Activated CD8-positive, alpha-beta memory T cell treated with anti-CD3 and anti-CD28 coated beads, Interleukin-2, amount 10 ng/mL, durations not matched to agents 7 days and 5 days (primary cell): ENCODE data around the gene DIP2C. TPM values are rescaled to one million over a fixed set of nuclear protein-coding genes. Genes with fewer than 3 reads are reported as not detected.
A peak's percentile ranks its signal among the peaks of the same experiment; 100 is the strongest.

Experiments
- ATAC-seq: fragments of 150-1000 bp; cut with Tn5 transposase; one replicate; pipeline ENCODE4 v1.10.0; 2021; ENCODE audit warnings: moderate library complexity
- CTCF ChIA-PET: fragments of 350-600 bp; sonication (Branson Sonifier 250); formaldehyde crosslinking; loops from one replicate; lab custom pipeline; 2021; ENCODE audit warnings: antibody characterized with exemption; lab: Charles Lee
- DNase-seq: peaks from one replicate; pipeline ENCODE4 v3.0.0-alpha.2; 2020
- H3K27ac Mint-ChIP-seq: one replicate; pipeline ENCODE4 v1.8.0; 2021; ENCODE audit warnings: mild to moderate bottlenecking, mixed read lengths
- H3K27me3 Mint-ChIP-seq: one replicate; pipeline ENCODE4 v1.8.0; 2021; ENCODE audit warnings: mixed read lengths
- H3K36me3 Mint-ChIP-seq: one replicate; pipeline ENCODE4 v1.8.0; 2021; ENCODE audit warnings: mild to moderate bottlenecking, mixed read lengths
- H3K4me1 Mint-ChIP-seq: one replicate; pipeline ENCODE4 v1.8.0; 2021; ENCODE audit warnings: mixed read lengths
- H3K4me3 Mint-ChIP-seq: one replicate; pipeline ENCODE4 v1.8.0; 2021; ENCODE audit warnings: mild to moderate bottlenecking, moderate library complexity, mixed read lengths
- H3K9me3 Mint-ChIP-seq: one replicate; pipeline ENCODE4 v1.8.0; 2022; ENCODE audit warnings: low read depth, mixed read lengths
- total RNA-seq, 2 experiments: library from RNA; stranded (reverse); gene quantifications; one replicate each; pipeline ENCODE4 v1.2.3, GENCODE V29; 2021

DIP2C gene, protein sequence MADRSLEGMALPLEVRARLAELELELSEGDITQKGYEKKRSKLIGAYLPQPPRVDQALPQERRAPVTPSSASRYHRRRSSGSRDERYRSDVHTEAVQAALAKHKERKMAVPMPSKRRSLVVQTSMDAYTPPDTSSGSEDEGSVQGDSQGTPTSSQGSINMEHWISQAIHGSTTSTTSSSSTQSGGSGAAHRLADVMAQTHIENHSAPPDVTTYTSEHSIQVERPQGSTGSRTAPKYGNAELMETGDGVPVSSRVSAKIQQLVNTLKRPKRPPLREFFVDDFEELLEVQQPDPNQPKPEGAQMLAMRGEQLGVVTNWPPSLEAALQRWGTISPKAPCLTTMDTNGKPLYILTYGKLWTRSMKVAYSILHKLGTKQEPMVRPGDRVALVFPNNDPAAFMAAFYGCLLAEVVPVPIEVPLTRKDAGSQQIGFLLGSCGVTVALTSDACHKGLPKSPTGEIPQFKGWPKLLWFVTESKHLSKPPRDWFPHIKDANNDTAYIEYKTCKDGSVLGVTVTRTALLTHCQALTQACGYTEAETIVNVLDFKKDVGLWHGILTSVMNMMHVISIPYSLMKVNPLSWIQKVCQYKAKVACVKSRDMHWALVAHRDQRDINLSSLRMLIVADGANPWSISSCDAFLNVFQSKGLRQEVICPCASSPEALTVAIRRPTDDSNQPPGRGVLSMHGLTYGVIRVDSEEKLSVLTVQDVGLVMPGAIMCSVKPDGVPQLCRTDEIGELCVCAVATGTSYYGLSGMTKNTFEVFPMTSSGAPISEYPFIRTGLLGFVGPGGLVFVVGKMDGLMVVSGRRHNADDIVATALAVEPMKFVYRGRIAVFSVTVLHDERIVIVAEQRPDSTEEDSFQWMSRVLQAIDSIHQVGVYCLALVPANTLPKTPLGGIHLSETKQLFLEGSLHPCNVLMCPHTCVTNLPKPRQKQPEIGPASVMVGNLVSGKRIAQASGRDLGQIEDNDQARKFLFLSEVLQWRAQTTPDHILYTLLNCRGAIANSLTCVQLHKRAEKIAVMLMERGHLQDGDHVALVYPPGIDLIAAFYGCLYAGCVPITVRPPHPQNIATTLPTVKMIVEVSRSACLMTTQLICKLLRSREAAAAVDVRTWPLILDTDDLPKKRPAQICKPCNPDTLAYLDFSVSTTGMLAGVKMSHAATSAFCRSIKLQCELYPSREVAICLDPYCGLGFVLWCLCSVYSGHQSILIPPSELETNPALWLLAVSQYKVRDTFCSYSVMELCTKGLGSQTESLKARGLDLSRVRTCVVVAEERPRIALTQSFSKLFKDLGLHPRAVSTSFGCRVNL (N-terminal part only)
- under 1 TPM; 0.26 to 0.99 TPM for total RNA-seq

DNA sequence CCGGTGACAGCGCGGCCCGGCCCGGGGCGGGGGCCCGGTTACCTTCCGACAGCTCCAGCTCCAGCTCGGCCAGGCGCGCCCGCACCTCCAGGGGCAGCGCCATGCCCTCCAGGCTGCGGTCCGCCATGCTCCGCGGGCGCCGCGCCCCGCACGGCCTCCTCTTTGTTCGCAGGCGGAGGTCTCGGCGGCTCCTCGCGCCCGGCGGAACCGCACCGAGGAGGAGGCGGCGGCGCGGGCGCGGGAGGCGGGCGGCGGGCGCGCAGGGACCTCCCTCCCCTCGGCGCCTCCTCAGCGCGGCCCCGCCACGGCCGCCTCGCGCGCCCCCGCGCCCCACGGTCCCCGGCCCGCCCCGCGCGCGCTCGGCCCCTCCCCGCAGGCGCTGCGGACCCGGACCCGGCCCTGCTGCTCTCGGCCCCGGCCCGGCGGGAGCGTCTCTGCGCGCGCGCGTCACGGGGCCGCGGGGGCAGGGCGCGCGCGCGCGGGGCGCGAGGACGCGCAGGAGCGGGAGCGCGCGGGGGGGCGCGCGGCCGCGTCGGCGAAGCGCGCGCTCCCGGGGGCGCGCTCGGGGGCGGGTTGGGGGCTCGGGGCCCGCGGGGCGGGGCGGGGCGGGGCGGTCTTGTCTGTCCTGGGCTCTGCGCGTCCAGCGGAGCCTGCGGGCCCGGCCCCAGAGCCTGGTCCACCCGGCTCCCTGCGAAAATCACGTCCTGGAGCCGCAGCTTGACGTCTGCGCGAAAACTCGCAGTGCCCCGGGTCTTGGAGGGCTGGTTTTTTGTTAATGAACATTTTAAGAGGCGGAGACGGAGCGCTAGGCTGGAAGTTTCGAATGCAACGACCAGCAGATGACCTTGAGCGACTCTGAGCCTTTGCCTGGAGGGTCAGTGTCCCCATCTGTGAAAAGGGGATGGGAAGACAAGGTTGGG lies at the start of gene DIP2C:
DIP2C (minus strand) TSS at position 217 of the 920 bp plus-strand sequence; CDS start at position 127, 90 bp downstream.
- Mint-ChIP-seq H3K9me3 (no peaks in the 10 kb centered on the region), H3K27ac (no peak within 1 kb of the TSS), H3K36me3 (no peaks in the 10 kb centered on the region), H3K4me1 (peaks cover 7% of the 10 kb centered on the region), H3K27me3 (peaks cover 48% of the 10 kb centered on the region), H3K4me3 (peak within 1 kb of the TSS; percentile 9)
- no peak for DNase-seq
- no peak for ATAC-seq
- CTCF ChIA-PET: no interaction called here

DNA sequence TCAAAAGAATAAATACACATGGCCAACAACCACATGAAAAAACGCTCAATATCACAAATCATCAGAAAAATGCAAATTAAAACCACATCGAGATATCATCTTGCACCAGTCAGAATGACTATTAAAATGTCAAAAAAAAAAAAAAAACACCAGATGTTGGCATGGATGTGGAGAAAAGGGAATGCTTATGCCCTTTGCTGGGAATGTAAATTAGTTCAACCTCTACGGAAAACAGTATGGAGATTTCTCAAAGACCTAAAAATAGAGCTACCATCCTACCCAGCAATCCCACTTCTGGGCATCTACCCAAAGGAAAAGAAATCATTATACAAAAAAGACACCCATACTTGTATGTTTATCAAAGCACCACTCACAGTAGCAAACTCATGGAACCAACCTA lies 45.0 kb upstream of the DIP2C start:
- ATAC-seq: no peak
- Mint-ChIP-seq H3K36me3 (peaks cover 2% of the 10 kb centered on the region), H3K27me3 (no peaks in the 10 kb centered on the region), H3K9me3 (peaks cover 3% of the 10 kb centered on the region), H3K4me3 (no peak overlapping the region), H3K4me1 (no peaks in the 10 kb centered on the region), H3K27ac (no peak overlapping the region)
- CTCF ChIA-PET: no interaction called here
- no peak for DNase-seq

DNA sequence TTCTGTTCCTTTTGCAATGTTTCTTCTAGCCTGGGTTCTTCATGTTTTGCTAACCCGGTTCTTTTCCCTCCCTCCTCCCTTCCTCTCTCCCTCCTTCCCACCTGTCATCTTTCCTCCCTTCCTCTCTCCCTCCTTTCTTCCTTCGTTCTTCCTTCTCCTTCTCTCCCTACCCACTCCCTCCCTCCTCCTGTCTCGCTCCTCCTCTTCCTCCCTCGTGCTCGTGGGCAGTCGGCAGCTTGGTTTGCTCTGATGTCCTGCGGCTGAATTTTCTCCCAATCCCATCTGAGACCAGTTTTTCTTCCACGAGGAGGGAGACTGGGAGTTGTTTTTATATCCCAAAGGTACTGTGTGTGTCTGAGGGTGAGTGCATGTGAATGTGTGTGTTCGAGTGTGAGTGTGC lies 43.6 kb upstream of the DIP2C start:
- Mint-ChIP-seq H3K4me3 (no peak overlapping the region), H3K27me3 (no peaks in the 10 kb centered on the region), H3K9me3 (peaks cover 3% of the 10 kb centered on the region), H3K27ac (no peak overlapping the region), H3K36me3 (peaks cover 2% of the 10 kb centered on the region), H3K4me1 (no peaks in the 10 kb centered on the region)
- no peak for DNase-seq
- no peak for ATAC-seq
- CTCF ChIA-PET: no interaction called here

DNA sequence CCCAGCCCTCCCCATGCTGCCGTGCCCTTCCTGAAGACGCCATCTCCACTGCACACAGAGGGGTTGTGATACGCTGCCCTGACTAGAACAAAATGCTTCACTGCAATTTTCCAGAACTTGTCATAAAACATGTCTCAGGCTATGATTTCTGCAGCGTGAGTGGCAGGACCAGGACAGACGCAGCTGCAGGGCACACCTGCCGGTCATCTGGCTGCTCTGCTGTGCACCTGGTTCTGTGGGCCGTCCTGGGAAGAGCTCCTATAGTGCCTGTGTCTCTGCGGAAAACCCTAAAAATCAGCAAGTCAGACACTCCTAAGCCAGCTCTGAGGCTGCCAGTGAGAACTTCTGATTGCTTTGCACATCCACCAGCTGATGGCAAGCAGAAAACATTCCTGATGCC lies 39.7 kb upstream of the DIP2C start:
- H3K9me3 Mint-ChIP-seq: no peaks in the 10 kb centered on the region
- ATAC-seq (no peak), DNase-seq (no peak)
- H3K27ac Mint-ChIP-seq: no peak overlapping the region
- CTCF ChIA-PET: no interaction called here
- no peaks in the 10 kb centered on the region for H3K27me3 Mint-ChIP-seq
- H3K36me3 Mint-ChIP-seq: no peaks in the 10 kb centered on the region
- no peaks in the 10 kb centered on the region for H3K4me1 Mint-ChIP-seq
- no peak overlapping the region for H3K4me3 Mint-ChIP-seq

DNA sequence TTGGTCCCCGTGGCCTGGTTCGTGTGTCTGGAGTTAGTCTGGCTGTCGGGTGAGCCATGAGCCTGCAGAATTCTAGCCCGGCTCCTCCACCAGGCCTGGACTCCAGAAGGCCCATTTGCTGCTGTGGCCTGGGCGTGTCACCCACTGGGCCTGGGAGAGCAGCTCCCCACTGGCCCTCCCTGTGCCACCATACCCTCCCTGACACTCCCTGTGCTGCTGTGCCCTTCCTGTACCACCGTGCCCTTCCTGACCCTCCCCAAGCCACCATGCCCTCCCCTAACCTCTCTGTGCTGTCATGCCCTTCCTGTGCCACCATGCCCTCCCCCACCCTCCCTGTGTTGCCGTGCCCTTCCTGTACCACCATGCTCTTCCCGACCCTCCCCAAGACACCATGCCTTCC lies 39.1 kb upstream of the DIP2C start:
- no peaks in the 10 kb centered on the region for H3K36me3 Mint-ChIP-seq
- CTCF ChIA-PET: no interaction called here
- H3K9me3 Mint-ChIP-seq: no peaks in the 10 kb centered on the region
- no peaks in the 10 kb centered on the region for H3K4me1 Mint-ChIP-seq
- DNase-seq (no peak), ATAC-seq (no peak)
- no peaks in the 10 kb centered on the region for H3K27me3 Mint-ChIP-seq
- no peak overlapping the region for H3K4me3 Mint-ChIP-seq
- H3K27ac Mint-ChIP-seq: no peak overlapping the region

DNA sequence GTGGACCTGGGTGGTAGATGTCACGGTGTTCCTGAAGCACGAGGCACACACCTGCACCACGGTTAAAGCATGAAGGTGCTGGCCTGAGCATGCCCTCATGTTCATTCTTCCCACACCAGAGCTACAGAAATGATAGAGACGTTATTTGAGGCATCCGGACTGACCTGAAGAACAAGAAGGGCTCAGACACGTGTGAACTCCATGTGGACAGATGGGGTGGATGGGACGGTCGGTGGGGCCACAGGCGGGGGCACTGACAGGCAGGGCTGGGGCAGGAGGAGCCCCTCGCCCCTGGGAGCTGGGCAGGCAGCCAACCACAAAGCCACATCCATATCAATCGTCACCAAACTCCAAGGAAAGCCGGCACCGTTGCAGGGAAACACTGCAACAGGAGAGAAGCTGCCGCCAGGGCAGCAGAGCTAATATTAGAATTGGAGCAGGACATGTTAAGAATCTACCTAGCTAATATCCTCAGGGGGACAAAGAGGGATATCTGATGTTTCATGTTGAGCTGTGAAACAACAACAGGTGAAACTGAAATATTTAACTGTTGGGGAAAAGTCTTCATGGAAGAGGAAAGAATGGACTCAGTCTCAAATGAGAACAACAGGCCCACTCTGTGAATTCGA lies 37.8 kb upstream of the DIP2C start:
- no peak for ATAC-seq
- DNase-seq: no peak
- Mint-ChIP-seq H3K36me3 (no peaks in the 10 kb centered on the region), H3K4me3 (no peak overlapping the region), H3K27ac (no peak overlapping the region), H3K9me3 (no peaks in the 10 kb centered on the region), H3K4me1 (no peaks in the 10 kb centered on the region), H3K27me3 (no peaks in the 10 kb centered on the region)
- CTCF ChIA-PET: no interaction called here

DNA sequence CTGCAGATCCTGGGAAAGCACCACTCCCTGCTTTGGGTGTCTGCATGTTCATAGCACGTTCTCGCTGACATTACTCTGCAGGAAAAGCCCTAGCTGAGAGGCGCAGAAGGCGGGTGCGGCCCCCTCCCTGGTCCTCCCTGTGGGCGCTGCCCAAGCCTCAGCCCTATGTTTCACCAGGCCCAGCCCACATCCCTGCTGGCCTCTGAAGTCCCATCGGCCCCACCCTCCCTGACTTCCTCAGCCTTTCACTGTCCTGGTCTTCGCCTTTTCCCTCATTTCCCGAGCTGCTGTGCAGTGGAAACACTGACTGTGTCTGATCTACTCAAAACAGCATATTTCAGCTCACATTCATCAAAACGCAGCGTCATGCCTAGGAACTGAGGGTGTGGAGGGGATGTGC lies 36.3 kb upstream of the DIP2C start:
- Mint-ChIP-seq H3K27me3 (no peaks in the 10 kb centered on the region), H3K36me3 (no peaks in the 10 kb centered on the region), H3K4me3 (no peak overlapping the region), H3K4me1 (no peaks in the 10 kb centered on the region), H3K27ac (no peak overlapping the region), H3K9me3 (no peaks in the 10 kb centered on the region)
- ATAC-seq (no peak), DNase-seq (no peak)
- CTCF ChIA-PET: no interaction called here

DNA sequence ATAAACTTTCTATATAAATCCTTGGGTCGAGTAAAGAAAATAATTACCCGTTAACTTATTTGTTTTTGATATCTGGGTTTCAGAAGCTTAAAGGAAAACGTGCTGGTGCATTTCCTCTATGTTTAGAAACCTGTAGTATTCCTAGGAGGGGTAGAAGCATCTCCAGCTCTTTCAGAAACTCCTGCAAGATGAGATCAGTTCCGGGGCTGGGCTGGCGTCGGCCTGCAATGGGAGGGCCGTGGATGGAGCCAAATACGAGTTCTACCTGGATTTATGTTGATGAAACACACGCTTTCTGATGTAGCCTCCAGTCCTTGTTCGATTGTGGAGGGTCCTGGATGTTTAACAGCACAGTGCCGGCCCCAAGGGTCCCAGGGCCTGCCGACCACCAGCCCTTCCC lies 35.8 kb upstream of the DIP2C start:
- no peak for DNase-seq
- no peak for ATAC-seq
- Mint-ChIP-seq H3K27ac (no peak overlapping the region), H3K27me3 (no peaks in the 10 kb centered on the region), H3K4me1 (no peaks in the 10 kb centered on the region), H3K9me3 (no peaks in the 10 kb centered on the region), H3K36me3 (no peaks in the 10 kb centered on the region), H3K4me3 (no peak overlapping the region)
- CTCF ChIA-PET: no interaction called here

DNA sequence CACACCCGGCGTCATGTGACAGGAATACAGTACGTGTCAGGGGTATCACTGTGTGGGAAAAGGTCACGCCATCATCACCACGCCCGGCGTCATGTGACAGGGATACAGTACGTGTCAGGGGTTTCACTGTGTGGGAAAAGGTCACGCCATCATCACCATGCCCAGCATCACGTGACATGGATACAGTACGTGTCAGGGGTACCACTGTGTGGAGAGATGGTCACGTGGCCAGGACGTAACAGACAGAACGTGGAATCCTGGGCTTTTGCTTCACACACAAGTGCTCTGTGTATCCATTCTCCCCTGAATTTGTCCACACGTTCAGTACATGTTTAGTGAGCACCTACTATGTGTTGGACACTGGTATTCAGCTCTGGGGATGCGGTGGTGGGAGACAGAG lies 34.5 kb upstream of the DIP2C start:
- ATAC-seq: no peak
- H3K27me3 Mint-ChIP-seq: no peaks in the 10 kb centered on the region
- DNase-seq: no peak
- H3K4me3 Mint-ChIP-seq: no peak overlapping the region
- H3K4me1 Mint-ChIP-seq: no peaks in the 10 kb centered on the region
- H3K27ac Mint-ChIP-seq: no peak overlapping the region
- CTCF ChIA-PET: no interaction called here
- H3K9me3 Mint-ChIP-seq: no peaks in the 10 kb centered on the region
- H3K36me3 Mint-ChIP-seq: no peaks in the 10 kb centered on the region

DNA sequence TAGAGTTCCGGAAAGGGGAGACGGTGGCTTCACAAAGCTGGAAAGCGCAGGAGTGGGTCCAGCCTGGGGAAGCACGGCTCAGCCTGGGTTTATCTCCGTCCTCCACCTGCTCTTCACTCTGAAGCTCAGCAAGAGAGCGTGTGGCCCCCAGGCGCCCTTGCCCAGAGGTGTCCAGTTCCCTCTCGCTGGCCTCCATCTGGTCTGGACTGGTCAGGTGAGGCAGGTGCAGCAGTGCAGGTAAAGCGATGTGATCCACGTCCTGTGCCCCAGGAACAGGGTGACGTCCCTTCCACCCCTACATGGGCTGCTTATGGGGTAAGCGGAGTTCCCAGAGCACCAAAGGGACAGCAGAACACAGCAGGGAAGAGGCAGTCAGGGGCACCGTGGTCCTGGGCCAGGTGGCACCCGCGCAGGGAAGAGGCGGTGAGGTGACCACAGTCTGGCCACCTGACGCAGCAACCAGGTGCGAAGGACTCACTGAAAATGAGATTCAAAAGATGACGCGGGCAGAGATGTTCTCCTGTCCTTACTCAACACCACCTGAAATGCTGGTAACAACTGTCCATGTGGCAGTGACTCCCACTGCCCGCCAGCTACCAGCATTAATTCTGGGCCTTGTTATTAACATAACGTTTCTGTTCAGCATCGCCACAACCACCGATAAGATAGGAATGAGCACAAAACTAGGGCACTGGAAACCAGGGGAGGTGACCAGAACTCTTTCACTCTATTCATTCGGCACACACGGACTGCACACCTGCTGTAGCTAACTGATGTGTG lies 33.0 kb upstream of the DIP2C start:
- ATAC-seq (no peak), DNase-seq (no peak)
- Mint-ChIP-seq H3K4me1 (no peaks in the 10 kb centered on the region), H3K27ac (no peak overlapping the region), H3K9me3 (no peaks in the 10 kb centered on the region), H3K36me3 (no peaks in the 10 kb centered on the region), H3K4me3 (no peak overlapping the region), H3K27me3 (no peaks in the 10 kb centered on the region)
- CTCF ChIA-PET: no interaction called here

DNA sequence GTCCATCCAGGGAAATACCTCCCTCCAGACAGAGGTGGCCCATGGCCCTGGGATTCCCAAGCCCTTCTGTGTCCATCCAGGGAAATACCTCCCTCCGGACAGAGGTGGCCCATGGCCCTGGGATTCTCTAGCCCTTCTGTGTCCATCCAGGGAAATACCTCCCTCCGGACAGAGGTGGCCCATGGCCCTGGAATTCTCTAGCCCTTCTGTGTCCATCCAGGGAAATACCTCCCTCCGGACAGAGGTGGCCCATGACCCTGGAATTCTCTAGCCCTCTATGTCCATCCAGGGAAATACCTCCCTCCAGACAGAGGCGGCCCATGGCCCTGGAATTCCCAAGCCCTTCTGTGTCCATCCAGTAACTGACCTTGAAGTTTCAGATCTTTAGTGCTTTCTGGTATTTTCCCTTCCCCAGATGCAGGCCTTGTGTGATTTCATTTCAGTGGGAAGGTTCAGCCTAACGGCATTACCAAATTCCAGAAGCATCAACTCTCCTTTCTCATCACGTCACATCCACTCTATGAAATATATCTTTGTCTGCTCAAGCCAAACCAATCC lies 28.8 kb upstream of the DIP2C start:
- no peak overlapping the region for H3K27ac Mint-ChIP-seq
- DNase-seq (no peak), ATAC-seq (no peak)
- H3K27me3 Mint-ChIP-seq: peaks cover 3% of the 10 kb centered on the region
- no peaks in the 10 kb centered on the region for H3K36me3 Mint-ChIP-seq
- H3K4me3 Mint-ChIP-seq: no peak overlapping the region
- no peaks in the 10 kb centered on the region for H3K4me1 Mint-ChIP-seq
- H3K9me3 Mint-ChIP-seq: peaks cover 11% of the 10 kb centered on the region
- CTCF ChIA-PET: no interaction called here
